Urothelium cell line (cell line): ENCODE results near the gene LPP.

Experiments
- DNase-seq: peaks from one replicate; pipeline ENCODE4 v3.0.0; 2011; ENCODE audit warnings: low spot score, mixed read lengths
- FAIRE-seq: peaks from 2 replicates; lab custom pipeline; 2011; peaks lifted over from hg19 to GRCh38; lab: Jason Lieb, UNC

Gene LPP

GRCh38 chr3:188135271-188135670 is 18.7 kb upstream of the LPP start:
- FAIRE-seq (no peak), DNase-seq (no peak)

- no peak for FAIRE-seq
- DNase-seq = no peak
Measured at GRCh38 chr3:188137051-188137450, 16.9 kb upstream of the LPP start.

- FAIRE-seq (no peak), DNase-seq (no peak)
Measured at GRCh38 chr3:188139466-188139865, 14.5 kb upstream of the LPP start.

- FAIRE-seq (no peak), DNase-seq (no peak)
Measured at GRCh38 chr3:188146219-188146618, 7.7 kb upstream of the LPP start.

GRCh38 chr3:188147782-188148181 is 6.2 kb upstream of the LPP start:
- no peak for DNase-seq
- FAIRE-seq = no peak

GRCh38 chr3:188148318-188148717 is 5.6 kb upstream of the LPP start:
- FAIRE-seq (no peak), DNase-seq (no peak)

- no peak for FAIRE-seq
- DNase-seq = no peak
Measured at GRCh38 chr3:188149587-188149986, 4.4 kb upstream of the LPP start.

- no peak for FAIRE-seq
- DNase-seq = no peak
Measured at GRCh38 chr3:188150982-188151381, 3.0 kb upstream of the LPP start.

- no peak for FAIRE-seq
- DNase-seq = no peak
Measured at GRCh38 chr3:188151438-188151837, 2.5 kb upstream of the LPP start.

- no peak for FAIRE-seq
- DNase-seq = peak; percentile 42
Measured at GRCh38 chr3:188152660-188153436, 1.1 kb upstream of the LPP start.

- peak; percentile 83 for FAIRE-seq
Measured at GRCh38 chr3:188153437-188154013, 432 bp upstream of the LPP start.

GRCh38 chr3:188154809-188155574 is 1.0 kb downstream of the LPP start:
- DNase-seq = peak; percentile 20
- FAIRE-seq = no peak

More at GRCh38 chr3:188153437-188154013, 432 bp upstream of the LPP start:
- peak; percentile 90 for DNase-seq

- DNase-seq (no peak), FAIRE-seq (no peak)
Measured at GRCh38 chr3:188156056-188156455, 2.1 kb downstream of the LPP start.

- DNase-seq = no peak
- FAIRE-seq = no peak
Measured at GRCh38 chr3:188157407-188157806, 3.5 kb downstream of the LPP start.

GRCh38 chr3:188157971-188158370 is 4.0 kb downstream of the LPP start:
- FAIRE-seq (no peak), DNase-seq (no peak)

- FAIRE-seq (no peak), DNase-seq (no peak)
Measured at GRCh38 chr3:188158731-188159310, 4.9 kb downstream of the LPP start.

GRCh38 chr3:188160751-188161150 is 6.8 kb downstream of the LPP start:
- DNase-seq (no peak), FAIRE-seq (no peak)

- FAIRE-seq = no peak
- no peak for DNase-seq
Measured at GRCh38 chr3:188164248-188164687, 10.3 kb downstream of the LPP start.

- FAIRE-seq = no peak
- no peak for DNase-seq
Measured at GRCh38 chr3:188165596-188165995, 11.6 kb downstream of the LPP start.

GRCh38 chr3:188166441-188166840 is 12.5 kb downstream of the LPP start:
- DNase-seq (no peak), FAIRE-seq (no peak)

- DNase-seq (no peak), FAIRE-seq (no peak)
Measured at GRCh38 chr3:188168186-188168585, 14.2 kb downstream of the LPP start.
